ENCODE measurements around the gene INTU. TPM values are rescaled to one million over a fixed set of nuclear protein-coding genes. Genes with fewer than 3 reads are reported as not detected.

Gene INTU
- total RNA-seq, 1 donor from 2014 or later: 1.0 TPM

DNA sequence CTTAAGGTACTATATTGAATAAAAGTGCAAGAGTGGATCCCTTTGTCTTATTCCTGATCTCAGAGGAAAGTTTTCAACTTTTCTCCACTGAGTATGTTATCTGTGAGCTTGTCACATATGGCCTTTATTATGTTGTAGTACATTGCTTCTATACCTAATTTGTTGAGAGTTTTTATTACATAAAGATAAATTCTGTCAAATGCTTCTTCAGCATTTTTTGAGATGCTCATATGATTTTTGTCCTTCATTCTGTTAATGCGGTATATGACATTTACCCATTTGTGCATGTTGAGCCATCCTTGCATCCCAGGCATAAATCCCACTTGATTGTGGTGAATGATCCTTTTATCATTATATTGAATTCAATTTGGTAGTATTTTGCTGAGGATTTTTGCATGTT, 108.5 kb downstream of the INTU start:
- DNase-seq (ENCODE audit: low read depth in 2 of 2): no peak

DNA sequence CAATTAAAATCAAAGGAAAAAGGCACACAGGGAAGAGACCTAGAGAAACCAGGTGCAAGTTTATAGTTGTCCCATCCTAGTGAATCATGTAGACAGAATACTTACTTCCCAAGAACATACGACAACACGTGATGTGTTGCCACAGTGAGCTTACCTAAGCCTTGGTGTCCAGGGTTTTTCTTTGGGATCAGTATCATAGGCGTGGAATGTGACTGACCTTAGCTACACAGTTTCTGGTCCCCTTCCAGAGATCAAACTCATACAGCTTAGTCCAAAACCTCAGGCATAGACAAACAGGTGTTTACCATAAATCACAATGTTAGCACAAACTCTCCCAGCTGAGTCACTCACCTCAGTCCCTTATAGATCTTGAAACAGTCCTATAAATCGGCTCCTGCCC, 115.1 kb downstream of the INTU start:
- no peak for DNase-seq (ENCODE audit: low read depth in 2 of 2)

DNA sequence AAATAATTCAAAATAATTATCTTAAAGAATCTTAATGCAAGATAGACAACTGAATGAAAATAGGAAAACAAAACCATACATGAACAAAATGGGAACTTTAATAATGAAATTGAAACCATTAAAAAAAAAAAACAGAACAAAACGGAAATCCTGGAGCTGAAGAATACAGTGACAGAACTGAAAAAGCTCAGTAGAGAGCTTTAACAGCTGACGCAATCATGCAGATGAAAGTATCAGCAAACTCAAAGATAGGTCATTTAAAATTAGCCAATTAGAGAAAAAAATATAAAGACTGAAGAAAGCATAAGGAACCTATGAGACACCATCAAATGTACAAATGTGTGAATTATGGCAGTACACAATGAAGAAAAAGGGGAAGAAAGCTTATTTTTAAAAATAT, 116.2 kb downstream of the INTU start:
- no peak for DNase-seq (ENCODE audit: low read depth in 2 of 2)

GRCh38 chr4:127756906-127757305, 124.1 kb downstream of the INTU start:
- DNase-seq (ENCODE audit: low read depth in 2 of 2): no peak

DNA sequence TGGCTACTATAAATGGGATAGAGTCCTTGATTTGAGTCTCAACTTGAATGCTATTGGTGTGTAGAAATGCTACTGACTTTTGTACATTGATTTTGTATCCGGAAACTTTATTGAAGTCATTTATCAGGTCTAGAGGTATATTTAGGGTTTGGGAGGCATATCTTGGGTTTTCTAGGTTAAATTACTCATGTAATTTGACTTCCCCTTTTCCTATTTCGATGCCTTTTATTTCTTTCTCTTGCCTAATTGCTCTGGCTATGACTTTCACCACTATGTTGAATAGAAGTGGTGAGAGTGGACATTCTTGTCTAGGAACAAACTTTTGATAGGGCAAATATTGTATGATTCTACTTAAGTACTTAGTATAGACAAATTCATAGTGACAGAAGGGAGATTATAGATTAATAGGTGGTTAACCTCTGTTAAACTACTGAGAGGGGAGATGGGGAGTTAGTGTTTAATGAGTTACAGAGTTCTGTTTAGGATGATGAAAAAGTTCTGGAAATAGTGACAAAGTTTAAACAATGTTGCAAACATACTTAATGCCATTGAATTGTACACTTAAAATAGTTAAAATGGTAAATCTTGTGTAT, 126.6 kb downstream of the INTU start:
- DNase-seq (ENCODE audit: low read depth in 2 of 2): no peak

- DNase-seq (ENCODE audit: low read depth in 2 of 2): no peak
Measured at GRCh38 chr4:127759893-127760292, 127.1 kb downstream of the INTU start.

GRCh38 chr4:127771535-127772275, 138.9 kb downstream of the INTU start:
- DNase-seq (ENCODE audit: low read depth in 2 of 2): no peak

GRCh38 chr4:127772769-127773671, 140.3 kb downstream of the INTU start:
- no peak for DNase-seq (ENCODE audit: low read depth in 2 of 2)

DNA sequence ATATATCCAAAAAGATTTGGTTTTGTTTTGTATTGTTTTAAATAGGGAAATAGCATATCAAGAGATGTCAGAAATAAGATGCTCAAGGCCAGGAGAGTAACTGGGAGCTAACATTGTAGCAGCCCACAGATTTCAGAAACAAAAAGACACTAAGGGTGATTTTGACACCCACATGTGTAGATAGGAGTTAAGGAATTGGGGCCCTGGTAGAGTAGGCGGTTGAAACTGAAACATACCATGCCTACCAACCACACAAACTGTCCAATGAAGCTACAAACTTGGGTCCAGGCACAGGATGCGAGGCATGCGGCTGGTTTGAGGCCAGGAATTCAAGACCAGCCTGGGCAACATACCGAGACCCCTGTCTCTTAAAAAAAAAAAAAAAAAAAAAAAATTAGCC, 143.1 kb downstream of the INTU start:
- no peak for DNase-seq (ENCODE audit: low read depth in 2 of 2)

Other genes starting within 250 kb of the INTU start
- gene SLC25A31, start 97.4 kb downstream of the INTU start, total RNA-seq: not detected in 2 replicates
- 1.8 and 2.4 TPM in 2 replicates for gene HSPA4L, start 149.4 kb downstream of the INTU start, total RNA-seq
- gene PLK4, start 247.9 kb downstream of the INTU start, total RNA-seq: 7.6 and 13.7 TPM in 2 replicates